Esophagus muscularis mucosa (tissue), 4 donors: ENCODE results near the gene PRR5L. TPM values are rescaled to one million over a fixed set of nuclear protein-coding genes. Genes with fewer than 3 reads are reported as not detected.

Source experiments
- DNase-seq: peaks from one replicate; pipeline ENCODE4 v3.0.0-alpha.2; 2017; ENCODE audit errors: extremely low spot score
- H3K27ac ChIP-seq, 4 donors: fragments of 200-600 bp; sonication (generic); replicated peaks in 1 of 4; 1 replicate in 3 of 4; 2 replicates in 1 of 4; pipeline ENCODE4 v1.5.1; 2016 to 2019; ENCODE audit warnings: mild to moderate bottlenecking in 1 of 4
- H3K27me3 ChIP-seq, 4 donors: fragments of 200-600 bp; sonication (generic); one replicate each; pipeline versions ENCODE4 v1.5.1 to v1.6.0; 2016 to 2019
- H3K36me3 ChIP-seq, 4 donors: fragments of 200-600 bp; sonication (generic); one replicate each; pipeline ENCODE4 v1.5.1; 2016 to 2019
- H3K4me1 ChIP-seq, 4 donors: fragments of 200-600 bp; sonication (generic); one replicate each; pipeline ENCODE4 v1.5.1; 2016 to 2019
- H3K4me3 ChIP-seq, 4 donors: fragments of 200-600 bp; sonication (generic); 1 replicate in 2 of 4; 2 replicates in 2 of 4; pipeline ENCODE4 v1.5.1; 2016 to 2019; ENCODE audit warnings: mild to moderate bottlenecking in 4 of 4, moderate library complexity in 1 of 4
- H3K9me3 ChIP-seq, 4 donors: fragments of 200-600 bp; sonication (generic); 1 replicate in 3 of 4; 2 replicates in 1 of 4; pipeline ENCODE4 v1.5.1; 2016 to 2019
- CTCF ChIP-seq, 3 experiments: fragments of 200-600 bp in 2 of 3; fragments of 450-650 bp in 1 of 3; sonication (generic) in 2 of 3; IDR thresholded peaks; one replicate each; pipeline ENCODE4 v1.5.1; 2017 to 2019; ENCODE audit warnings: antibody characterized with exemption in 3 of 3, mild to moderate bottlenecking in 2 of 3, moderate library complexity in 1 of 3
- EP300 ChIP-seq: sonication (generic); formaldehyde crosslinking; IDR thresholded peaks from one replicate; pipeline ENCODE4 v1.6.1; 2017; ENCODE audit warnings: antibody characterized with exemption
- POLR2A ChIP-seq: fragments of 450-650 bp; IDR thresholded peaks from one replicate; pipeline ENCODE4 v1.6.1; 2017; ENCODE audit warnings: antibody characterized with exemption, moderate library complexity, mild to moderate bottlenecking, low read depth
- POLR2AphosphoS5 ChIP-seq, 2 donors: sonication (generic); formaldehyde crosslinking; IDR thresholded peaks; one replicate each; pipeline ENCODE4 v1.6.1; 2017; ENCODE audit warnings: antibody characterized with exemption in 2 of 2
- WGBS: methylation state at CpG from one replicate; pipeline ENCODE4 v1.1.5; 2018; 5-methylcytosine and 5-hydroxymethylcytosine counted together
- intact Hi-C: fragments of 100-400 bp; cut with DNase I; formaldehyde crosslinking; loops from one replicate; pipeline ENCODE4 v1.15.1; 2023
- total RNA-seq, 4 donors: library from RNA; depleted of rRNA; stranded (reverse); fragments of >200 nt; gene quantifications; one replicate each; pipeline versions ENCODE4 v1.1.0 to v1.2.1, GENCODE V29; 2016

The PRR5L gene
- total RNA-seq, 4 donors from 2014 or later, result 1.7 to 9.6 (median 3.1) TPM

GRCh38 chr11:36405585-36406367 is 109.7 kb downstream of the PRR5L start:
- Histone ChIP-seq H3K36me3 (no peaks in the 10 kb centered on the region), H3K4me3 (no peak overlapping the region)
- 90% methylated on average over 5 of the region's 5 CpGs for WGBS

GRCh38 chr11:36407356-36407755 is 111.3 kb downstream of the PRR5L start:
- Histone ChIP-seq H3K4me1 (peaks cover 0 to 24% (median 19%) of the 10 kb centered on the region in 4 donors), H3K4me3 (no peak overlapping the region), H3K27me3 (no peaks in the 10 kb centered on the region), H3K36me3 (no peaks in the 10 kb centered on the region), H3K27ac (no peak overlapping the region), H3K9me3 (no peaks in the 10 kb centered on the region)
- intact Hi-C loops, result no loop called here
- TF ChIP-seq POLR2AphosphoS5 (IDR thresholded peaks at IDR 0.05) (no peak), CTCF (IDR thresholded peaks at IDR 0.05) (no peak), POLR2A (no peak), EP300 (no peak)
- no peak for DNase-seq

More at GRCh38 chr11:36405585-36406367, 109.7 kb downstream of the PRR5L start:
- intact Hi-C loops, result no loop called here
- no peaks in the 10 kb centered on the region for H3K9me3 ChIP-seq
- TF ChIP-seq POLR2A, result no peak
- TF ChIP-seq POLR2AphosphoS5 (IDR thresholded peaks at IDR 0.05), result no peak
- no peak for TF ChIP-seq EP300
- no peak for TF ChIP-seq CTCF (IDR thresholded peaks at IDR 0.05)
- H3K4me1 ChIP-seq, result peaks cover 0 to 21% (median 14%) of the 10 kb centered on the region in 4 donors
- no peaks in the 10 kb centered on the region for H3K27me3 ChIP-seq
- no peak for DNase-seq
- H3K27ac ChIP-seq, result no peak overlapping the region

GRCh38 chr11:36408498-36409136 is 112.5 kb downstream of the PRR5L start:
- no peaks in the 10 kb centered on the region for H3K27me3 ChIP-seq
- intact Hi-C loops, result no loop called here
- H3K27ac ChIP-seq, result no peak overlapping the region
- H3K9me3 ChIP-seq, result no peaks in the 10 kb centered on the region
- DNase-seq, result no peak
- H3K4me1 ChIP-seq, result peaks cover 0 to 24% (median 19%) of the 10 kb centered on the region in 4 donors
- TF ChIP-seq CTCF (IDR thresholded peaks at IDR 0.05), result no peak
- TF ChIP-seq POLR2AphosphoS5 (IDR thresholded peaks at IDR 0.05), result no peak
- TF ChIP-seq EP300, result no peak
- TF ChIP-seq POLR2A, result no peak
- no peak overlapping the region for H3K4me3 ChIP-seq
- H3K36me3 ChIP-seq, result peaks cover 0 to 3% (median 0%) of the 10 kb centered on the region in 4 donors
- WGBS, result 71% methylated on average over 6 of the region's 6 CpGs

GRCh38 chr11:36409152-36409816 is 113.2 kb downstream of the PRR5L start:
- TF ChIP-seq EP300 (no peak), POLR2AphosphoS5 (IDR thresholded peaks at IDR 0.05) (no peak), CTCF (IDR thresholded peaks at IDR 0.05) (no peak), POLR2A (no peak)
- peaks cover 0 to 24% (median 19%) of the 10 kb centered on the region in 4 donors for H3K4me1 ChIP-seq
- H3K4me3 ChIP-seq, result no peak overlapping the region
- no peaks in the 10 kb centered on the region for H3K27me3 ChIP-seq
- 41% methylated on average over 8 of the region's 8 CpGs for WGBS
- intact Hi-C loops, result no loop called here
- no peak for DNase-seq
- no peaks in the 10 kb centered on the region for H3K9me3 ChIP-seq
- peaks cover 0 to 3% (median 0%) of the 10 kb centered on the region in 4 donors for H3K36me3 ChIP-seq
- no peak overlapping the region for H3K27ac ChIP-seq
